Progenitor cell of endocrine pancreas (in vitro differentiated cells): Measurements from ENCODE around the gene TUBA1C. TPM values are rescaled to one million over a fixed set of nuclear protein-coding genes. Genes with fewer than 3 reads are reported as not detected.
"Not testable (repeated sequence)": the region's sequence is repeated elsewhere in the genome, so short reads cannot be mapped to it uniquely, and the experiment has no call there.

Source experiments
- DNase-seq: peaks from one replicate; pipeline ENCODE4 v3.0.0; 2021; ENCODE audit warnings: low spot score; ENCODE audit not compliant: unreplicated experiment
- H3K27ac Mint-ChIP-seq: 2 replicates; pipeline ENCODE4 v1.8.0; 2021; ENCODE audit warnings: mild to moderate bottlenecking, moderate library complexity, mixed read lengths
- H3K27me3 Mint-ChIP-seq: 2 replicates; pipeline ENCODE4 v1.8.0; 2021; ENCODE audit warnings: mixed read lengths
- H3K36me3 Mint-ChIP-seq: 2 replicates; pipeline ENCODE4 v1.8.0; 2022; ENCODE audit warnings: mixed read lengths; ENCODE audit not compliant: insufficient read depth
- H3K4me1 Mint-ChIP-seq: 2 replicates; pipeline ENCODE4 v1.8.0; 2021; ENCODE audit warnings: low read depth, mixed read lengths
- H3K4me3 Mint-ChIP-seq: 2 replicates; pipeline ENCODE4 v1.8.0; 2021; ENCODE audit warnings: low read depth, mild to moderate bottlenecking, moderate library complexity, mixed read lengths
- H3K9me3 Mint-ChIP-seq: 2 replicates; pipeline ENCODE4 v1.8.0; 2021; ENCODE audit warnings: low read depth, mixed read lengths
- CTCF ChIP-seq: fragments of 200-600 bp; sonication (generic); IDR thresholded peaks from one replicate; pipeline ENCODE4 v1.5.0; 2021; ENCODE audit warnings: antibody characterized with exemption, mild to moderate bottlenecking; ENCODE audit not compliant: unreplicated experiment
- total RNA-seq: library from RNA; stranded (reverse); gene quantifications from 2 replicates; pipeline ENCODE4 v1.2.1, GENCODE V29; 2021

Gene TUBA1C
- total RNA-seq, 1 donor from 2014 or later, result 128 TPM

GRCh38 chr12:49276304-49277290, 11.7 kb downstream of the TUBA1C start:
- H3K9me3 Mint-ChIP-seq, result no peaks in the 10 kb centered on the region
- H3K27ac Mint-ChIP-seq, result peak overlapping the region; percentile 30
- TF ChIP-seq CTCF, result no peak
- no peak for DNase-seq
- peaks cover 6% of the 10 kb centered on the region for H3K27me3 Mint-ChIP-seq
- H3K4me1 Mint-ChIP-seq, result peaks cover 3% of the 10 kb centered on the region
- peaks cover 8% of the 10 kb centered on the region for H3K36me3 Mint-ChIP-seq
- H3K4me3 Mint-ChIP-seq, result no peak overlapping the region

- H3K36me3 Mint-ChIP-seq, result peaks cover 8% of the 10 kb centered on the region
- TF ChIP-seq CTCF, result no peak
- DNase-seq, result no peak
- H3K4me1 Mint-ChIP-seq, result peaks cover 4% of the 10 kb centered on the region
- H3K4me3 Mint-ChIP-seq, result no peak overlapping the region
- no peak overlapping the region for H3K27ac Mint-ChIP-seq
- H3K9me3 Mint-ChIP-seq, result no peaks in the 10 kb centered on the region
- peaks cover 6% of the 10 kb centered on the region for H3K27me3 Mint-ChIP-seq
These were observed 12.6 kb downstream of the TUBA1C start for GRCh38 chr12:49277466-49277865.

- H3K4me3 Mint-ChIP-seq, result no peak overlapping the region
- no peak for TF ChIP-seq CTCF
- H3K36me3 Mint-ChIP-seq, result no peaks in the 10 kb centered on the region
- H3K4me1 Mint-ChIP-seq, result peaks cover 7% of the 10 kb centered on the region
- no peak for DNase-seq
- peaks cover 6% of the 10 kb centered on the region for H3K27me3 Mint-ChIP-seq
- no peaks in the 10 kb centered on the region for H3K9me3 Mint-ChIP-seq
- no peak overlapping the region for H3K27ac Mint-ChIP-seq
These were observed 14.9 kb downstream of the TUBA1C start for GRCh38 chr12:49279706-49280159.

- H3K36me3 Mint-ChIP-seq, H3K27me3 Mint-ChIP-seq, H3K4me1 Mint-ChIP-seq, DNase-seq, H3K9me3 Mint-ChIP-seq, H3K27ac Mint-ChIP-seq, H3K4me3 Mint-ChIP-seq: not testable (repeated sequence)
These were observed 15.7 kb downstream of the TUBA1C start for GRCh38 chr12:49280545-49280944.

- no peak for DNase-seq
- H3K27me3 Mint-ChIP-seq, result peaks cover 10% of the 10 kb centered on the region
- H3K4me1 Mint-ChIP-seq, result peaks cover 8% of the 10 kb centered on the region
- no peaks in the 10 kb centered on the region for H3K9me3 Mint-ChIP-seq
- no peak for TF ChIP-seq CTCF
- H3K4me3 Mint-ChIP-seq, result peak overlapping the region; percentile 5
- no peaks in the 10 kb centered on the region for H3K36me3 Mint-ChIP-seq
- no peak overlapping the region for H3K27ac Mint-ChIP-seq
These were observed 17.4 kb downstream of the TUBA1C start for GRCh38 chr12:49282302-49282701.

GRCh38 chr12:49282740-49283375, 18.0 kb downstream of the TUBA1C start:
- H3K36me3 Mint-ChIP-seq, DNase-seq, H3K9me3 Mint-ChIP-seq, H3K27ac Mint-ChIP-seq, H3K4me1 Mint-ChIP-seq: not testable (repeated sequence)
- Mint-ChIP-seq H3K4me3 (peak overlapping the region; percentile 5), H3K27me3 (peaks cover 16% of the 10 kb centered on the region)
